B cell (primary cell): ENCODE results near the gene TCF3. TPM values are rescaled to one million over a fixed set of nuclear protein-coding genes. Genes with fewer than 3 reads are reported as not detected.

Experiments used
- ATAC-seq: fragments of 200-7000 bp; cut with Tn5 transposase; one replicate; pipeline ENCODE4 v1.10.0; 2021; ENCODE audit warnings: low read depth, mild to moderate bottlenecking, moderate number of reproducible peaks, moderate library complexity
- CTCF ChIA-PET: fragments of 350-600 bp; sonication (Branson Sonifier 250); formaldehyde crosslinking; loops from one replicate; lab custom pipeline; 2021; ENCODE audit warnings: antibody characterized with exemption, inconsistent platforms; lab: Charles Lee
- POLR2A ChIA-PET: fragments of 350-600 bp; sonication (Branson Sonifier 250); formaldehyde crosslinking; loops from one replicate; lab custom pipeline; 2021; ENCODE audit warnings: antibody characterized with exemption; lab: Charles Lee
- DNase-seq: peaks from one replicate; pipeline ENCODE4 v3.0.0; 2013
- H2AFZ ChIP-seq: 2 replicates; pipeline ENCODE4 v1.6.1; 2012; ENCODE audit warnings: mild to moderate bottlenecking, low read depth, low read length; ENCODE audit not compliant: insufficient read depth, poor library complexity, severe bottlenecking
- H3K27ac ChIP-seq, 2 donors: 1 replicate in 1 of 2; 2 replicates in 1 of 2; pipeline ENCODE4 v1.5.1; 2012 to 2013; ENCODE audit warnings: low read length in 2 of 2, mild to moderate bottlenecking in 2 of 2, moderate library complexity in 1 of 2
- H3K27me3 ChIP-seq, 4 experiments: fragments of 200-600 bp in 1 of 4; sonication (generic) in 1 of 4; replicated peaks in 1 of 4; 1 replicate in 2 of 4; 2 replicates in 2 of 4; pipeline versions ENCODE4 v1.6.1 to v1.7.0; 2013 to 2016; ENCODE audit warnings: low read length in 3 of 4, mild to moderate bottlenecking in 2 of 4, mixed read lengths in 1 of 4, moderate library complexity in 1 of 4; ENCODE audit not compliant: insufficient read depth in 4 of 4, control insufficient read depth in 3 of 4; ENCODE audit errors: control extremely low read depth in 1 of 4
- H3K36me3 ChIP-seq, 2 experiments: replicated peaks in 1 of 2; 1 replicate in 1 of 2; 2 replicates in 1 of 2; pipeline versions ENCODE4 v1.6.1 to v1.7.1; 2013; ENCODE audit warnings: low read length in 1 of 2; ENCODE audit not compliant: insufficient read depth in 2 of 2, control insufficient read depth in 1 of 2; ENCODE audit errors: control extremely low read depth in 1 of 2, extremely low read depth in 1 of 2
- H3K4me1 ChIP-seq, 2 donors: fragments of 200-600 bp in 1 of 2; sonication (generic) in 1 of 2; 1 replicate in 1 of 2; 2 replicates in 1 of 2; pipeline versions ENCODE4 v1.5.1 to v1.6.1; 2013 to 2017; ENCODE audit warnings: low read length in 2 of 2; ENCODE audit not compliant: control insufficient read depth in 2 of 2, insufficient read depth in 2 of 2
- H3K4me2 ChIP-seq: replicated peaks from 2 replicates; pipeline ENCODE3; 2012; ENCODE audit warnings: mild to moderate bottlenecking, low read depth, low read length; ENCODE audit not compliant: poor library complexity, severe bottlenecking
- H3K4me3 ChIP-seq, 5 experiments: fragments of 200-600 bp in 1 of 5; sonication (generic) in 1 of 5; 1 replicate in 3 of 5; 2 replicates in 2 of 5; pipeline versions ENCODE4 v1.5.1 to v1.7.0; 2011 to 2016; ENCODE audit warnings: low read length in 4 of 5, mild to moderate bottlenecking in 4 of 5, low read depth in 2 of 5, control low read depth in 1 of 5, moderate library complexity in 1 of 5; ENCODE audit not compliant: insufficient read depth in 1 of 5; ENCODE audit errors: control extremely low read depth in 1 of 5, extremely low read depth in 1 of 5
- H3K79me2 ChIP-seq: fragments of 200-600 bp; sonication (generic); one replicate; pipeline ENCODE4 v1.6.0; 2016; ENCODE audit warnings: low read length; ENCODE audit not compliant: control insufficient read depth, insufficient read depth
- H3K9ac ChIP-seq: fragments of 200-600 bp; sonication (generic); 2 replicates; pipeline ENCODE4 v1.6.1; 2017; ENCODE audit warnings: mild to moderate bottlenecking, low read length, moderate library complexity
- H3K9me3 ChIP-seq, 3 donors: one replicate each; pipeline versions ENCODE4 v1.6.1 to v1.7.1; 2013; ENCODE audit warnings: low read length in 2 of 3; ENCODE audit not compliant: control insufficient read depth in 2 of 3, insufficient read depth in 1 of 3; ENCODE audit errors: control extremely low read depth in 1 of 3
- H4K20me1 ChIP-seq: 2 replicates; pipeline ENCODE4 v1.6.0; 2012; ENCODE audit warnings: mild to moderate bottlenecking, low read length; ENCODE audit not compliant: insufficient read depth, control insufficient read depth, poor library complexity, severe bottlenecking
- H3K27ac Mint-ChIP-seq: one replicate; pipeline ENCODE4 v1.8.0; 2021; ENCODE audit warnings: mixed read lengths
- H3K27me3 Mint-ChIP-seq: one replicate; pipeline ENCODE4 v1.8.0; 2021; ENCODE audit warnings: mixed read lengths
- H3K4me1 Mint-ChIP-seq: one replicate; pipeline ENCODE4 v1.8.0; 2021; ENCODE audit warnings: mixed read lengths
- H3K4me3 Mint-ChIP-seq: one replicate; pipeline ENCODE4 v1.8.0; 2021; ENCODE audit warnings: mixed read lengths
- H3K9me3 Mint-ChIP-seq: one replicate; pipeline ENCODE4 v1.8.0; 2022; ENCODE audit warnings: mixed read lengths; ENCODE audit not compliant: insufficient read depth
- CTCF ChIP-seq: fragments of 200-600 bp; IDR thresholded peaks from one replicate; pipeline ENCODE4 v1.8.0; 2022; ENCODE audit warnings: antibody characterized with exemption, mild to moderate bottlenecking
- EZH2 ChIP-seq: IDR thresholded peaks from 2 replicates; pipeline ENCODE4 v1.6.1; 2012; ENCODE audit warnings: borderline replicate concordance, low read depth, mild to moderate bottlenecking, moderate library complexity, low read length; ENCODE audit not compliant: insufficient read depth, poor library complexity, severe bottlenecking
- WGBS: methylation state at CpG from one replicate; pipeline ENCODE4 v1.1.5; 2013; ENCODE audit warnings: missing lambda C conversion rate; ENCODE audit not compliant: insufficient coverage; 5-methylcytosine and 5-hydroxymethylcytosine counted together
- intact Hi-C: fragments of 100-400 bp; cut with micrococcal nuclease; formaldehyde crosslinking; loops from one replicate; pipeline ENCODE4 v1.10.0; 2022
- polyA plus RNA-seq: library from polyadenylated mRNA; depleted of rRNA; stranded (reverse); fragments of >200 nt; gene quantifications from 2 replicates; pipeline ENCODE4 v1.2.3, GENCODE V29; 2012
- total RNA-seq, 2 donors: library from RNA; stranded (reverse); fragments of 120-200 nt in 1 of 2; gene quantifications; 1 replicate in 1 of 2; 2 replicates in 1 of 2; pipeline versions ENCODE4 v1.2.3 to v1.2.4, GENCODE V29; 2013 to 2022

TCF3 gene
- total and polyA plus RNA-seq, 2 donors (not counting 1 experiment from before 2014, with no cell fraction given), result 278 to 588 TPM

GRCh38 chr19:1616875-1617274 is 35.5 kb downstream of the TCF3 start:
- Histone ChIP-seq H3K9me3 (no peaks in the 10 kb centered on the region), H3K27ac (peak overlapping the region in 1 of 2 donors; percentile 2), H2AFZ (no peak overlapping the region), H3K4me2 (peak overlapping the region; percentile 26), H3K4me1 (peaks cover 19 to 42% of the 10 kb centered on the region in 2 donors), H3K27me3 (no peaks in the 10 kb centered on the region), H3K9ac (no peak overlapping the region), H3K4me3 (no peak overlapping the region), H3K36me3 (peaks cover 0 to 83% of the 10 kb centered on the region in 2 experiments), H4K20me1 (peaks cover 100% of the 10 kb centered on the region), H3K79me2 (peaks cover 36% of the 10 kb centered on the region)
- intact Hi-C loops, result no loop called here
- Mint-ChIP-seq H3K27me3 (no peaks in the 10 kb centered on the region), H3K27ac (peak overlapping the region; percentile 84), H3K9me3 (no peaks in the 10 kb centered on the region), H3K4me3 (peak overlapping the region; percentile 45), H3K4me1 (peaks cover 28% of the 10 kb centered on the region)
- POLR2A ChIA-PET, result no interaction called here
- peak; percentile 35 for ATAC-seq
- WGBS, result 23% methylated on average over 4 of the region's 4 CpGs
- DNase-seq, result peak; percentile 54
- CTCF ChIA-PET, result interaction anchor here (0.6 to 3.7 kb wide), 11 partner anchors 11 to 665 kb away, joined by 3 to 12 read pairs (median 3); no protein-coding TSS in a partner anchor
- TF ChIP-seq EZH2, result no peak
- TF ChIP-seq CTCF, result no peak

DNA sequence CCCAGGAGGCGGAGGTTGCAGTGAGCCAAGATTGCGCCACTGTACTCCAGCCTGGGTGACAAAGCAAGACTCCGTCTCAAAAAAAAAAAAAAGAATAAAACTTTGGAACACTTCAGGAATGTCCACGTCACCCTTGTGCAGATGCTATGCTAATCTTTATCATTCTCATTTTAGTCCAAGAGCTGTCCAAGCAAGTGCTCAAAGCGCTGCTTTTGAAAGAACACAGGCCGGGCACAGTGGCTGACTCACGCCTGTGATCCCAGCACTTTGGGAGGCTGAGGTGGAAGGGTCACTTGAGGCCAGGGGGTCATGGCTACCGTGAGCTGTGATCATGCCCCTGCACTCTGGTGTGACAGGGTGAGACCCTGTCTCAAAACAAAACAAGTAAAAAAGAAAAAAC is 36.0 kb downstream of the TCF3 start:
- H3K27ac ChIP-seq, result peak overlapping the region in 1 of 2 donors; percentile 2
- peaks cover 0 to 82% of the 10 kb centered on the region in 2 experiments for H3K36me3 ChIP-seq
- TF ChIP-seq EZH2, result no peak
- TF ChIP-seq CTCF, result no peak
- no peak overlapping the region for H2AFZ ChIP-seq
- peaks cover 32% of the 10 kb centered on the region for H3K79me2 ChIP-seq
- Mint-ChIP-seq H3K9me3 (no peaks in the 10 kb centered on the region), H3K4me1 (peaks cover 28% of the 10 kb centered on the region), H3K4me3 (no peak overlapping the region), H3K27ac (peak overlapping the region; percentile 84), H3K27me3 (no peaks in the 10 kb centered on the region)
- no peak overlapping the region for H3K4me3 ChIP-seq
- no peaks in the 10 kb centered on the region for H3K9me3 ChIP-seq
- 100% methylated on average over 3 of the region's 8 CpGs for WGBS
- ChIA-PET POLR2A (no interaction called here), CTCF (interaction anchor here (0.6 to 3.7 kb wide), 9 partner anchors 11 to 664 kb away, joined by 3 to 12 read pairs (median 3); no protein-coding TSS in a partner anchor)
- intact Hi-C loops, result no loop called here
- ATAC-seq (no peak), DNase-seq (no peak)
- no peak overlapping the region for H3K9ac ChIP-seq
- peaks cover 19 to 39% of the 10 kb centered on the region in 2 donors for H3K4me1 ChIP-seq
- peaks cover 99% of the 10 kb centered on the region for H4K20me1 ChIP-seq
- H3K27me3 ChIP-seq, result no peaks in the 10 kb centered on the region
- peak overlapping the region; percentile 26 for H3K4me2 ChIP-seq
